Measurements from ENCODE around the gene NAP1L4.

GRCh38 chr11:3002351-3002861, 10.3 kb upstream of the NAP1L4 start:
- TF ChIP-seq CTCF (conservative IDR thresholded peaks at IDR 0.05; ENCODE audit: low read depth, low read length) (no peak), EZH2 (IDR thresholded peaks at IDR 0.05; ENCODE audit: borderline replicate concordance, low read depth, low read length, poor library complexity, severe bottlenecking) (no peak)
